ENCODE results near the gene NPTX1.

The NPTX1 gene

GRCh38 chr17:80478487-80479245 is 2.3 kb upstream of the NPTX1 start:
- no peak for DNase-seq (ENCODE audit: low spot score)

DNA sequence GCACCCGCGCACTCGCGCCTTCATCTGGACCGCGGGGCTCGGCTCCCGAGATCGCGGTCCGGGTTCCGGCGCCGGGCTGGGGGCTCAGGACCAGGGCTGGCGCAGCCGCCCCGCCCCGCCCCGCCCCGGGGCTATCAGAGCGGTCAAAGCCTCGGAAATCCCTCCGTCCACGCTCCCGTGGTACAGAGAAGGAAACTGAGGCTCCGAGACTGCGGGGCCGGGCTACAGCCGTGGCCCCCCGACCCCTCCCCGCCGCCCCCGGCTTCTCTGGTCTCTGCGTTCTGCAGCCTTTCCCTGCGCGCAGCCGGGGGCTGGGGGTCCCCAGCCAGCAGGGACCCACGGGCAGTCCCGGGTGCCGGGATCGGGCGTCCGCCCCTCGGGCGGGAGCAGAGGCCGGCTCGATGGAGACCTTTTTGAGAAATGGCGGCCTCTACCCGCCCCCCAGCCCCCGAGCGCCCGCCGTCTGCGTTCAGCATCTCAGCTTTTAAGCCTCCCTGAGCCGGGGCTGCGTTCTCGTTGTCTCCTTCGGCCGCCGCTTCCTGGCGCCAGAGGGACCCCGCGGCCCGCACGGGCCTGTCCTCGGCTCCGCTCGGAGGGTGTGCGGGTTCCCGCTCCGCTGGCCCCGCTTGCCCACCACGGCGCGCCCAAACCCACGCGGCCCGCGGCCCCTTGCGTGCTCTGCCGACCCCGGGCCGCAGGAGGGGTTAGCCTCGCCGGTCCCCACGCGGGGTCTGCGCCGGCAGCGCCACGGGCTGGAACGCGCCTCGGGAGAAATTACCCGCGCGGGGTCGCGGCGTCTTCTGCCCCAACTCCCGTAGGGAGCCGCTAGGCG is 1.5 kb upstream of the NPTX1 start:
- DNase-seq (ENCODE audit: low spot score), result no peak

DNA sequence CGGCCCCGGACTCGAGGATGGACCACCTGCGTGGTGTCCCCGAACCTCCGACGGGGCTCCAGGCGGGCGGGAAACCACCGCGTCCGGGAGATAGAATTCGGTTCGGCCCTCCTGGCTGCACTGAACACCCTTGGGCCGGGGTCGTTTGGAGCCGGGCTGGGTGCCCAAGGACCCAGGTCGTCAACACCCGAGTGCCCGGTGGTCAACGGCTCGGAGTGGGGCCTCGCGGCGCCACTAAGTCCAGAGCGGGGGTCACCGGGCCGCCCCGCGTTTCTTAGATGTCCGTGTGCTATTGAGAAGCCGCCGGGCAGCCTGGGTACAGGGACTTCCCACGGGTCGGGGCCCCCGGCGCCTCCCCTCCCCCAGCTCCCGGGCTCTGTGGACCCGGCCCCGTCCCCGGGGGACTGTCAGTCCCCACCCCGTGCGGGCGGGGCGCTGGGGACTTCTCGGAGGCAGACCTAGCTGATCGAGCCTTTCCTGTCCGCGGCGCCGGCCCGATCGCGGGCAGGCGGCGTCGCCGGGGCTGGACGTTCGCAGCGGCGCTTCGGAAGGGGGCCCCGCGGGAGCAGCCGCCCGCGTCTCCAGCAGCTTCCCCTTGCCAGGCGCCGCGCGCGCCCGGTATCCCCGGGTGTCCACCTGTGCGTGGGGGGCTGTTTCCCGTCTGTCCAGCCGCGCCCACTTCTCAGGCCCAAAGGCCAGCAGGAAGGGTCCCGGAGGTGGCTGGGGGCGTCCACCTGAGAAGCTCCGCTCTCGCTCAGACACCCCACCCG is 655 bp upstream of the NPTX1 start:
- no peak for DNase-seq (ENCODE audit: low spot score)

- DNase-seq (ENCODE audit: low spot score), result no peak
Observed at GRCh38 chr17:80474961-80475909, 1.2 kb downstream of the NPTX1 start.

DNA sequence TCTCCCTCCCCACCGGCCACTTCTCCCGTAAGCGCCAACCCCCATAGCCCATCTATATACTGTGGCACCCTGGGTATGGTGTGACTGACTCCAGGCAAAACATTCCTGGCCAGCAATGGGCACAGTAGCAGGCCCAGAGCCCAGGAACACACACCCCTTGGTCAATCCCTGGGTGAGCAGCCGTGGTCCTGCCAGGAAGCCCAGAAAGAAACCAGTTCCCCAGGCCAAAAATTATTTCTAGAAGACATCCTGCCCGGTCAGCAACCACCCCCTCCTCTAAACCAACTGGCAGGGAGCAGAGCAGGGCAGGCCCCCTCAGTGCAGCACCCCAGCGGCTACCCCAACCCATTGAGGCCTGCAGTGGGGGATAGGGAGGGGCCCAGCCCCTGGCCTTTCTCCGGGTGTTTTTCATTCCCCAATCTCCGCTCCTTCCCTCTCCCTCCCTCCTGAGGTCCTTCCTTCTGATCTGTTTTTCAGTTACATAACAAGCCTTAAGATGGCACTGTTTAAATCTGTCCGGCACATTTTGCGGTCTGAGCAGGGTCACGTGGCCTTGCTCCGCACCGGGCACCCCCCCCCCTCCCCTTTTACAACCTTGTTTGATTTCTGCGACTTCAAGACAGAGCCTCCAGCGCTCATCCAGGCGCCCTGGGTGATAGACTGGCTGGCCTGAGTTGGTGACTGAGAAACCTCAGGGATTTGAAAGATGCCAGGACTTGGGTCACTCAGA is 2.0 kb downstream of the NPTX1 start:
- no peak for DNase-seq (ENCODE audit: low spot score)

DNA sequence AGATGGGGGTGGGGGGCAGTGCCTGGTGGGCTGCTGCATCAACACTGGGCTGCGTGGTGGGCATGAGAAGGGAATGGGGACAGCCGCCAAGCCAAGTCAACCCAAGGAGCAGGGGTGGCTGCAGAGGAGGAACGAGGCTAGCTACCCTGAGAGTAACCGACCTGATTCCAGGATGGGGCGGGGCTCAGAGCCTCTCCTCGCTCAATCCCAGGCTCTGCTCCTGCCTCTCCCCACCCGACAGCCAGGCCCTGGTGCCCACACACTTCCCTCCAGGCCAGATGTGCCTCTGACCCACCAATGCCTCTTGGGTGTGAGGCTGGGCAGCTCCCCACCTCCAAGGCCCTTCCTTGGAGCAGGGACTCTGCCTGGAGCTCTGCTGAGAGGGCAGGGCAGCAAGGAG is 2.7 kb downstream of the NPTX1 start:
- DNase-seq (ENCODE audit: low spot score), result no peak

DNA sequence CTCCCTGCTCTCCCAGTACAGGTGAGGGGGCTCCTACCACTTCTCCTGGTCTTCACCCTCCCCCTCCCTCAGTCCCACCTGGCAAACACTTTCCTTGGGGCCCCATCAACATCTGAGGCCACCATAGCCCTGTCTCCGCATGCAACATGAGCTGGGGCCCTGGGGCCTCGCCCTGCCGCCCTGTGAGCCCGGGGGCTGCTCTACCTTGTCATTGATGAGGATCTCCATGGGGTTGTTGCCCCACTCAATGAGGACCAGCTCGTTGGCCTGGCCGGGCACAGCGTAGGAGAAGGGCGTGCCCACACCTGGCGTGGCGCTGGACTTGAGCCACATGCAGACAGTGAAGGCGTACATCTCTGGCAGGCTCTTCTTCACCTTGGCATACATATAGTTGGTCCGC is 3.4 kb downstream of the NPTX1 start:
- DNase-seq (ENCODE audit: low spot score), result no peak

GRCh38 chr17:80471922-80472321 is 4.5 kb downstream of the NPTX1 start:
- no peak for DNase-seq (ENCODE audit: low spot score)

DNA sequence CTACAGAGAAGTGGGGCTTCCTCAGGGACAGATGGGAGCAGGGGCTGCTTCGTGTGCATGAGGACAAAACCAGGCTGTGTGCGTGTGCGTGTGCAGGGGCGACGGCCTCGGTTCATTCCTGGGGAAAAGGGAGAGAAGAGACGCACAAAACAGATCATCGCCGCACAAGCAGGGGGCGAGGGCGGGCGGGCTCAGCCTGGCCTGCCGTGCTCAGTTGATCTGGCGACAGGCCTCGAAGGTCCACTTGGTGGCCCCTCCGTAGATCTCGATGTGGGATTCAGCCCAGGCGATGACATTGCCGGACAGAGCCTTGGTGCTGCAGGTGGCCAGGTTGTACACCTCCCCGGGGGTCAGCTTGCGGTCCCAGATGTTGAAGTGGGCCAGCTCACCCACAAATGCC is 5.8 kb downstream of the NPTX1 start:
- no peak for DNase-seq (ENCODE audit: low spot score)

GRCh38 chr17:80469667-80470066 is 6.7 kb downstream of the NPTX1 start:
- no peak for DNase-seq (ENCODE audit: low spot score)

DNA sequence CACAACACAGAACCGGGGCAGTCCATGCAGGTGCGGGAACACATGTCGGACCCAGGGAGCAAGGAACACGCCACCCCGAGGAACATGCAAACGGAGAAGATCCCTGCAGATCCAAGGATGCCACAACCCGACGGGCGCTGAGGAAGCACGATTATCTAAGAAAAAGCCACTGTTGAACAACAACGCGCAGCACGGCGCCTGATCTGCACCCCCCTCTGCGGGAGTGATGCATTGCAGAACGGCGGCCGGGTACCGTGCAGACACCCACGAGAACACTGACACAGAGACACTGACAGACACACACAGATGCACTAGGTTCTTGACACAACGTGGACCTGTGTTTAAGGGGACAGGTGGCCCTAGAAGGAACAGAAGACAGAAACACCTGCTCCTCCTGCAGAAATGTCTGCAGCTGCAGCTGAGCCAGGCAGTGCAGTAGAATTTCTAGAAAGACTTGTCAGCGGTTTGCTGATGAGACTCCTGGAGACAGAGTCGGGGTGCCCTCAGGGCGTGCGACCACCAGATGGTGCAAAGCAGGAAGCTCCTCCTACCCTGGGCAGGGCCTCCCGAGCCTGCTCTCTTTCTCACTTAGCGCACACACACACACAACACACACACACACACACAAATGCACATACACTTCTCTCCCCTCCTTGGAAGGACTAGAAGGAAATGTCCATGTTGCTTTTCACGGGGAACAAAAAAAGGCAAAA is 7.5 kb downstream of the NPTX1 start:
- DNase-seq (ENCODE audit: low spot score), result no peak

DNA sequence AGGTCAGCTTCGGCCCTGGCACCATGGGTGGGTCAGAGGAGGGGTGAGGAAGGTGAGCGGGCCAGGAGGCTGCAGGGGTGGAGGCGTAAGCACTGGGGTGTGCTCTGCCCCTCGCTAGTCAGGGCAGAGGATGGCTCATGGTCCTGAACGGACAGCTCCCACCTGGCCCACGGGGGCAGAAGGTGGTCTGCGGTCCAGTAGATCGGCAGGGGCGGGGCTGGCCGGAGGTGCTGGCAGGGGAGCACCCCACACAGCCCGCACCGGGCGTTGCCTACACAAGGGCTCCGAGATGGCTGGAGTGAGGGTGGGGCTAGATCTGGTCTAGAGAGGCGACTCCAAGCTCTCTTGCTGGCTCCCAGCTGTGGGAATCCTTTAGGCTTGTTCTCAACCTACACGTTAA is 8.2 kb downstream of the NPTX1 start:
- DNase-seq (ENCODE audit: low spot score), result no peak

DNA sequence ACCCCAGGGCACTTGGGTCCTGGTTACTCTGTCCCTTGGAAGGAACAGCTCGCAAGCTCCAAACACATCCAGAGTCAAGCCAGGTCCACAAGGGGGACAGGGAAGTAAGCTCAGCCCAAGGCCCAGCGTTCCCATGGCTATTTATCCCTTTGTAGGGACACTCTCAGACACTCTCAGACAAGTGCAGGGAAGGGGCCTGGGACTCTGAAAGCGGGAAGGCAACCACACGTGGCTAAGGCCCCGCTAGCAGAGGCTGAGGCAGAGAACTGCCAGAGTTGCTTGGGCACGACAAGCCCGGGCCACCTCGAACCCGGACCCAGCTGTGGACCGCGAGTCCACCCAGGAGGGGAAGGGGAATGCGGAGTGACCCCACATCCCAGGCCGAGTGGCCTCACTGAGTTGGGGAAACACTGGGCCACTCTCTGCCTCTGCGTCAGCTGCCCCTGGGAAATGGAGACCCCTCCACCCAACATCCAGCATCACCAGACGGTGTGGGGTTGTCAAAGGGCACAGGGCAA is 10.2 kb downstream of the NPTX1 start:
- DNase-seq (ENCODE audit: low spot score), result no peak

GRCh38 chr17:80465327-80465974 is 11.0 kb downstream of the NPTX1 start:
- DNase-seq (ENCODE audit: low spot score), result no peak

- no peak for DNase-seq (ENCODE audit: low spot score)
Observed at GRCh38 chr17:80464486-80464885, 11.9 kb downstream of the NPTX1 start.

DNA sequence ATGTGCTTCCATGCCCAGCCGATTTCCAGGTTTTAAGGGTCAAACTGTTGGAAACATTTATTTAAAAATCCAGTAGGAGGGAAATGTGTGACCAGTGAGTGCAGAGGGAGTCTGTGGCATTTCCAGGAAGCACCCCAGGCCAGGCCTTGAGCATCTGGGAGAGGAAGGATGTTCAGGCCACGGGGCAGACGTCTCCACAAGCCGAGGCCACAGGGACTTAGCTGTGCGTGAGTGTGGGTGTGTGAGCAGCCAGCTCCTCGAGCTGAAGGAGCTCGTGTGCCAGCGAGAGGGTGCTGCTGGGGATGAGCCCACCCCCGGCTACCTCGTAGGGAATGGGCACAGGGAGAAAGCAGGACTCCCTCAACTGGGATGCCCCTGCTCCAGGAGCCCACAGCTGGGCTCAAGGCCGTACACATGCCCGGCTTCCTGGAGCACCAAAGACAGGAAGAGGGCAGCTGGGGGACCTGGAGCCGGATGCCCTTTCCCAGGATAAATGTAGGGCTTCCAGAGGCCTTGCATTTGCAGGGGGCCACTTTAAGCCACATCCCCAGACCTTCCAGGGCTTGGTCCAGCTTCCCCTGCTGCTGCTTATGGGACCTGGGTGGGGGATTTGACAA is 12.5 kb downstream of the NPTX1 start:
- DNase-seq (ENCODE audit: low spot score), result no peak

- no peak for DNase-seq (ENCODE audit: low spot score)
Observed at GRCh38 chr17:80461528-80462160, 14.8 kb downstream of the NPTX1 start.

- DNase-seq (ENCODE audit: low spot score), result no peak
Observed at GRCh38 chr17:80460429-80460834, 16.0 kb downstream of the NPTX1 start.

GRCh38 chr17:80459234-80459633 is 17.2 kb downstream of the NPTX1 start:
- DNase-seq (ENCODE audit: low spot score), result no peak

All from hematopoietic multipotent progenitor cell treated with erythropoietin and hydrocortisone succinate and interleukin-3 and kit ligand, for 17 days (in vitro differentiated cells).